Skin of body (tissue), 2 donors: ENCODE data around the gene MBTD1. TPM values are rescaled to one million over a fixed set of nuclear protein-coding genes. Genes with fewer than 3 reads are reported as not detected.
"Not testable (repeated sequence)": the region's sequence is repeated elsewhere in the genome, so short reads cannot be mapped to it uniquely, and the experiment has no call there.

Source experiments
- DNase-seq: peaks from one replicate; lab custom pipeline; 2025; lab: John Stamatoyannopoulos, UW
- total RNA-seq: library from RNA; depleted of rRNA; stranded (reverse); fragments of >200 nt; gene quantifications from one replicate; pipeline ENCODE4 v1.2.3, GENCODE V29; 2014

Gene MBTD1
- total RNA-seq, 1 donor from 2014 or later, result 41.1 TPM

DNA sequence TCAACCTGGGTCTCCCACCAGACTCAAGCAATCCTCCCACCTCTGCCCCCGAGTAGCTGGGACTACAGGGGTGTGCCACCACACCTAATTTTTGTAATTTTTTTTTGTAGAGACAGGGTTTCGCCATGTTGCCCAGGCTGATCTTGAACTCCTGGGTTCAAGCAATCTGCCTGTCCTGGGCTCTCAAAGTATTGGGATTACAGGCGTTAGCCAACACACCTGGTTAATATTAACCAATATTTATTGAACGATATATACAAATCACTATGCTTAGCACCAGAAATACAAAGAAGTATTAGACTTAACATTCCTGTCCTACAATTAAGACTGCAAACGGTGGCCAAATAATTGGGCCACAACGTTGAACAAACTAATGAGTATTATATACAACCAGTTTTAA, 4.2 kb downstream of the MBTD1 start:
- DNase-seq, result no peak

GRCh38 chr17:51251010-51251409, 8.8 kb downstream of the MBTD1 start:
- DNase-seq, result no peak

GRCh38 chr17:51250314-51250840, 9.5 kb downstream of the MBTD1 start:
- DNase-seq, result no peak

DNA sequence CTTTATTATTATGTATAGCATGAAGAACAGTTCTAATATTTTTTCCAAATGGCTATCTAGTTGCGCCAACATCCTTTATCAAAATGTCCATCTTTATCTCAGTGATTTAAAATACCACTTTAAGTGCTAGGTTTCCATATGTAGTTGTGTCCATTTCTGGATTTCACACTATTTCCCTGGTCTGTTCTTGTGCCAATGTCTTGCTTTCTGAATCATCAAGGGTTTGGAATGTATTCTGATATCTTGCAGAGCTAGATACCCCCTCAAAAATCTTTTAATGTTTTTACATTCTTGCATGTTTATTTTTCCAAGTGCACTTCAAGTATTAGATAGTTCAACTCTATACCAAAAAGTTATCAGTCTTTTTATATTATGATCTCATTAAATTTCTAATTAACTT, 14.3 kb downstream of the MBTD1 start:
- no peak for DNase-seq

- no peak for DNase-seq
Observed at GRCh38 chr17:51244041-51244440, 15.8 kb downstream of the MBTD1 start.

GRCh38 chr17:51240275-51240674, 19.6 kb downstream of the MBTD1 start:
- DNase-seq, result no peak

- DNase-seq, result no peak
Observed at GRCh38 chr17:51238255-51238887, 21.5 kb downstream of the MBTD1 start.

DNA sequence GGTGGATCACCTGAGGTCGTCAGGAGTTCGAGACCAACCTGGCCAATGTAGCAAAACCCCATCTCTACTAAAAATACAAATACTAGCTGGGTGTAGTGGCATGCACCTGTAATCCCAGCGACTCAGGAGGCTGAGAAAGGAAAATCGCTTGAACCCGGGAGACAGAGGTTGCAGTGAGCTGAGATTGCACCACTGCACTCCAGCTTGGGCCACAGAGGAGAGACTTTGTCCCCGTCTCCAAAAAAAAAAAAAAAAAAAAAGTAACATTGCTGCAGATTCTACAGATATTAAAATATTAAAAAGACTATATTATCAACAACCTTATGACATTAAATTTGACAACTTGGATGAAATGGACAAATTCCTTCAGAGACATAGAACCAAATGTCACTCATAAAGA, 25.7 kb downstream of the MBTD1 start:
- no peak for DNase-seq

DNA sequence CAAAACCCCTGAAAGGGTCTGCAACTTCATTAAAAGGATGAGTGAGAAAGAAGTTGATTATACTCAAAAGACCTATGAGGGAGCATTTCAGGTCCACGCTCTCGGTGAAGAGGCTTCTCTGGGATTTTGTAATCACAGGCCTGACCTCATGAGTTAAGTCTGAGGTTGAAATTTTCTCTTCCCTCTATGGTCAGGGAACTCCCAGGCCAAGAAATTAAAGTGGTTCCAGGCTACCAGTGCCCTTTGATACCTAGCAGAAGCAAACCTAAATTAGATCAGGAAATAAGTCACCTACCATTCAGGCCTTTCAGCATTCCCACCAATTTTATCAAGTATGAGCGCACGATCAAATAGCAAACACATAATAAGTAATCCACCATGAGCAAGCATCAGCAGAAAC, 27.9 kb downstream of the MBTD1 start:
- no peak for DNase-seq

DNA sequence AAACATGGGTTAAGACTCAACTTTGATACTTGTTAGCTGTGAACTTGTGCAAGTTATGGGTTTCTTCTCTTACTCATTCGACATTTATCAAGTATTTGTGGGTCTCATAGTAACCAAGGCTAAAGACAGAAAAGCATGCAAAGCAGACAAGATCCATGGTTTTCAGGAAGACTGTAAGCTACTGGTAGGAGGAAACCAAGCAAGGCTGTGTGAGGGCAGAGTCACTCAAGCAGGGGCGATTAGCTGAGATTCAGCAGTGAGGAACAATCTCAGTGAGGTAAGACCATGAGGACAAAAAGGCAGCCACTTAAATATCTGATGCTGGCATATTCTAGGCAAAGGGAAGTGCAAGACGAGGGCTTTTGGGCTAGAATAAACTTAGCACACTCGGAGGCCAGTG, 29.5 kb downstream of the MBTD1 start:
- DNase-seq, result no peak

- DNase-seq, result no peak
Observed at GRCh38 chr17:51229889-51230288, 30.0 kb downstream of the MBTD1 start.

DNA sequence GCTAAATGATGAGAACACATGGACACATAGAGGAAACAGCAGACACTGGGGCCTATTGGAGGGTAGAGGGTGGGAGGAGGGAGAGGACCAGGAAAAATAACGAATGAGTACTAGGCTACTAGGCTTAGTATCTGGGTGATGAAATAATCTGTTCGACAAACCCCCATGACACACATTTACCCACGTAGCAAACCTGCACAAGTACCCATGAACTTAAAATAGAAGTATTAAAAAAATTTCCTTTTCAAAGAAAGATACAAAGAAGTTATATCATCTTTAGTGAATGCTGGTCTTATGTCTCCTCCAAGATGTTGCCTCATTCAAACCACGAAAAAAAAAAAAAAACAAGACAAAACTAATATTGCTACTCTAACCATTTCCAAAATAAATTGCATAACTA, 31.7 kb downstream of the MBTD1 start:
- peak; percentile 40 for DNase-seq

- DNase-seq, result not testable (repeated sequence)
Observed at GRCh38 chr17:51225523-51225922, 34.3 kb downstream of the MBTD1 start.

GRCh38 chr17:51224402-51225262, 35.2 kb downstream of the MBTD1 start:
- DNase-seq, result no peak

DNA sequence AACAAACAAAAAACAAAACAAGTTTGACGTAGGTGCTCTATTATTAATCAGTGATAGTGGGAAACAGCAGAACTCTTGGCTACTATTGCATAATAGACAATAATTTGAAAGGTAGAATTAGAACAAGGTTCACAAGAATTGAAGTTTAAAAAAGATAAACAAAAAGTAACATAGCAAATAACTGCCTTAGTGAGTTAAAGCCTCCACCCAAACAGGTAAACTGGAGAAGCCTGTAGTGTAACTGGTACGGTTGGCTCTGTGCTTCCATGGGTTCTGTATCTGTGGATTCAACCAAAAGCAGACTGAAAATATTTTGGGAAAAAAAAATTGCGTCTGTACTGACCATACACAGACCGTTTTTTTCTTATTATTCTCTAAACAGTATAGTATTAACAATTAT, 38.5 kb downstream of the MBTD1 start:
- no peak for DNase-seq

DNA sequence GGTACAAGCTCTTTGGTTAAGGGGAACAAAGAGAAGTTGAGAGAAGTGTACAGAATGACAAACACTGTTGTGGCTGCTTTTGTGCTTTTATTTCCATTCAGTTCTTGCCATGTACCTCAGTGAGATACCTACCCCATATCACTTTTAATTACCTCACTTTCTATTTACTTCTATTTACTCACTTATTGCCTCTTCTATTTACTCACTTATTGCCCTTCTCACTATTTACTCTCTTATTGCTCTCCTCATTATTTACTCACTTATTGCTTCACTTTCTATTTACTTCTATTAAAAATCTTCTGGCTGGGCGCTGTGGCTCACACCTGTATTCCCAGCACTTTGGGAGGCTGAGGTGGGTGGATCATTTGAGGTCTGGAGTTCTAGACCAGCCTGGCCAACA, 41.9 kb downstream of the MBTD1 start:
- DNase-seq, result no peak

DNA sequence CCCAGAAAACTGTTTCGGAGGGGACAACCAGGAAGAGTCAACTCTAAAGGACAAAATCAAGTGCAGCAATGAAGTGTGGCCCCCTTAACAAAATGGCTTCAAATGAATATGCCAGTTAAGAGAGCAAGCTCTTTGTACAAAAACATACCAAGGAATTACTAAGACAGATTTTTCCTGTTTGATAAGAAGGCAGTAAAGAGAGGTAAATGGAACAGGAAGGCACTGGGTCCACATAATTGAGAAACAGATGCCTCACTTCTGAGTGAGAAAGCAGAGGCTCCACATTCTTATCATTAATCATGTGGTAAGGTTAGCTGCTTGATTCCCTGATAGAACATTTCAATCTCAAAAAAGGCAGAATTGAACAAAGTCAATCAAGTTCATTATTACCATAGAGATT, 44.9 kb downstream of the MBTD1 start:
- DNase-seq, result no peak

DNA sequence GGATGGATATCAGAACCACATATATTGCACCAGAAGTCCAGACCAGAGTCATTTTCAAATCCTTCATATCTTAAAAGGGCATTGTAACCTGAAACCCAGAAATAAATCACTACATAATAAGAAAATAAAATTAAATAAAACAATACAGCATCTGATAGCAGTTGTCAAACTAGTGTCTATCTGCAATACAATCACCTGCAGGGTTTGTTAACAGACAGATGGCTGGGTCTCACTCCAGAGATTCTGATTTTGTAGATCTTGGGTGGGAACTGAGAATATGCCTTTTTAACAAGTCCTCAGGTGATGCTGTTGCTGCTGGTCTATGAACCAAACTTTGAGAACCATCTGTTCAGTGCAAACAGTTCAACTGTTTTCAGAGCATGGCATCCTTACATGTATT, 56.0 kb downstream of the MBTD1 start:
- no peak for DNase-seq

- DNase-seq, result no peak
Observed at GRCh38 chr17:51200846-51201245, 59.0 kb downstream of the MBTD1 start.

GRCh38 chr17:51200295-51200694, 59.6 kb downstream of the MBTD1 start:
- DNase-seq, result no peak

DNA sequence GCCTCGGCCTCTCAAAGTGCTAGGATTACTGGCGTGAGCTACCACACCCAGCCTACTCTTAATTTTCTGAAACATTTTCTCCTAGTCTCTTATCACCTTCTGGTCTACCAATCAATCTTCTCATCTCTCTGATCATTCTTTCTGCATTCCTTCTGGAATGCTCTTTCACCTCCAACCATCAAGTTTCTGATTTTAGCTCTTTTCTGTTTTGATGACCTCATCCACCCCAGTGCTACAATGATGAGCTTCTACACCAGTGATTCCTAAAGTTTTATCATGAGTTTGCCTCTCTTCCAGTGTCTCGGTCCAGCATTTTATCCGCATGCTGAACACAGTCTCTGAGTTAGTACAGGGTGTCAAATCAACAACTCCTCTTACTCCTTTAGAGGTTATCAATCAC, 62.1 kb downstream of the MBTD1 start:
- DNase-seq, result no peak

DNA sequence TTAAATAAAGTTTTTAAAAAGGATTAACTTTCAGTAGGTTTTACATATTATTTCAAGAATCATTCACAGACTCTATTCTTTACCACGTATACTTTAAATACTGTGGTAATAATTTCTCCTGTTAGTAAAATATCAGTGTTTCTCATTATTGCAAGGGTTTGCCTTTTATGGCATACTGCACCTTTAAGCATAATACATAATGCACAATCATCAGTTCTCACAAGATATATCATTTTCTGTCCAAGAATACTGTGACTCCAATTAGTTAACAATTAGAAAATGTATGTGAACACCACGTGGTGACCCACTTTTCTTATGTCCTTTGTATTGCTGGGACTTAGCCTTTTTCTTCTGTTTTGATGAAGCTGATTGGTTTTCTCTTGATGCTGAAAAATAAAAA, 68.0 kb downstream of the MBTD1 start:
- no peak for DNase-seq

GRCh38 chr17:51189628-51190027, 70.2 kb downstream of the MBTD1 start:
- DNase-seq, result no peak
